NB4 (cell line): ENCODE data around the gene GFAP.

Source experiments
- DNase-seq: peaks from one replicate; pipeline ENCODE4 v3.0.0; 2010; ENCODE audit warnings: low read depth
- H3K4me3 ChIP-seq: one replicate; pipeline ENCODE4 v1.5.1; 2011; ENCODE audit warnings: mild to moderate bottlenecking, low read depth, low read length, moderate library complexity
- CTCF ChIP-seq: IDR thresholded peaks from one replicate; pipeline ENCODE4 v1.5.1; 2012; ENCODE audit warnings: low read depth, low read length
- MAX ChIP-seq: IDR thresholded peaks from 2 replicates; pipeline ENCODE4 v1.6.1; 2011; ENCODE audit warnings: low read depth, low read length
- MYC ChIP-seq: IDR thresholded peaks from 2 replicates; pipeline ENCODE4 v1.6.1; 2011; ENCODE audit warnings: low read depth, low read length
- POLR2A ChIP-seq: IDR thresholded peaks from 2 replicates; pipeline ENCODE4 v1.6.1; 2011; ENCODE audit warnings: mild to moderate bottlenecking; ENCODE audit not compliant: insufficient read length; ENCODE audit errors: extremely low read depth

The GFAP gene

DNA sequence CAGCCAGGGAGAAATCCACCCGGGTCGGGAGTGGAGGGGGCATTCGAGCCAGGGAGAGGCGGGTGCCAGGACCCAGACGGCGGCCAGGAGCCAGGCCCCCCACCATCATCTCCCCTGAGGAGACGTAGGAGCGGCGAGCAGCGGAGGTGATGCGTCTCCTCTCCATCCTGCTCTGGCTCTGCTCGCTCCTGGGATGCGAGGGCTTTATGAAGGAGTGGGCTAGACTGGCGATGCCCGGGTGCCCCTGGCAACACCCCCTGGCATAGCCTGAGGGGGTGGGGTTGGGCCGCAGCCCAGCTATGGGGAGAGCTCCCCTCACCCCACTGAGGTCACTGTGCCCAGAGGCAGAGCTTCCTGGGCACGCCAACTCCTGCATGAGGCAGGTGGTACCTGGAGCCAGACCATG is at the start of gene GFAP:
TSS of gene GFAP (minus strand) at position 180 of the 406 bp plus-strand sequence. CDS start at position 166, 14 bp downstream.
- TF ChIP-seq POLR2A, result no peak
- no peak for TF ChIP-seq CTCF
- no peak for TF ChIP-seq MAX
- TF ChIP-seq MYC, result no peak
- no peak for DNase-seq

DNA sequence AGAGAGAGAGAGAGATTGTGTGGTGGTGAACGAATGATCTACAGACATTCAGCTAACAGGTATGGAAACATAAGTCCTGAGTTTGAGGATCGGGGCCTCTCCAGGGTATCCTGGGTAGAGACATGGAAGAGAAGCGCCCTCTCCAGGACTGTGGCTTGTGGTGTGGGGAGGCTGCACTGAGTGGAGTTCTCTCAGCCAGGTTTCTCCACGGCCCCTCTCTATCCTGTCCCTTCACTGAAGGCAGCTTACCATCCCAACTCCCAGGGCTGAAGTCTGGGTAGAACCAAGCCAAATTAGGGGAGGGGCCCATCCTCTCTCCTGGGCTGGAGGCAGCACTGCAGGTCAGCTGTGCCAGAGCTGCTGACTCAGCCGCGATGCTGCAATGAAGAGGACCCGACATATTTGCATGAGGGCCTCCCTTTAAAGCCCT is 46.6 kb upstream of the GFAP start:
- DNase-seq, result peak; percentile 40
- TF ChIP-seq CTCF (peak; percentile 27), MAX (no peak)
- H3K4me3 ChIP-seq, result no peak overlapping the region

More for the DNA sequence above, at the start of gene GFAP:
- H3K4me3 ChIP-seq, result no peak within 1 kb of the TSS

GRCh38 chr17:44960691-44961090 is 45.4 kb upstream of the GFAP start:
- TF ChIP-seq MAX (no peak), CTCF (no peak), MYC (no peak), POLR2A (no peak)
- H3K4me3 ChIP-seq, result no peak overlapping the region
- no peak for DNase-seq

- TF ChIP-seq MYC (no peak), POLR2A (no peak), CTCF (no peak), MAX (no peak)
- H3K4me3 ChIP-seq, result no peak overlapping the region
- no peak for DNase-seq
Measured at GRCh38 chr17:44959821-44960531, 44.7 kb upstream of the GFAP start.

- H3K4me3 ChIP-seq, result no peak overlapping the region
- no peak for TF ChIP-seq MAX
- TF ChIP-seq CTCF, result no peak
- TF ChIP-seq MYC, result no peak
- TF ChIP-seq POLR2A, result no peak
- DNase-seq, result no peak
Measured at GRCh38 chr17:44956998-44957981, 42.0 kb upstream of the GFAP start.
